GM12878 (cell line): ENCODE results near the gene SAC3D1. TPM values are rescaled to one million over a fixed set of nuclear protein-coding genes. Genes with fewer than 3 reads are reported as not detected.

Experiments used
- ATAC-seq: fragments of 200-7000 bp; cut with Tn5 transposase; 3 replicates; pipeline ENCODE4 v1.9.1; 2020; ENCODE audit warnings: mild to moderate bottlenecking, moderate library complexity
- BruUV-seq: library from RNA; stranded (reverse); fragments of 400-500 nt; replicated peaks from 2 replicates; lab custom pipeline; 2021; lab: Mats Ljungman, UMichigan
- CTCF ChIA-PET: fragments of 300-600 bp; sonication (Branson Sonifier 250); formaldehyde crosslinking; extraction: SDS; loops from one replicate; lab custom pipeline; 2021; ENCODE audit warnings: inconsistent platforms; lab: Yijun Ruan, JAX
- POLR2A ChIA-PET: fragments of 350-600 bp; formaldehyde crosslinking; extraction: SDS; loops from one replicate; lab custom pipeline; 2021; ENCODE audit warnings: inconsistent platforms; lab: Charles Lee
- RAD21 ChIA-PET: fragments of 300-600 bp; sonication (Branson Sonifier 250); formaldehyde crosslinking; loops from one replicate; lab custom pipeline; 2023; ENCODE audit warnings: antibody characterized with exemption; ENCODE audit not compliant: unreplicated experiment; lab: Charles Lee
- SMC1A ChIA-PET: fragments of 300-600 bp; sonication (Branson Sonifier 250); formaldehyde crosslinking; loops from one replicate; lab custom pipeline; 2023; ENCODE audit not compliant: unreplicated experiment, uncharacterized antibody; lab: Charles Lee
- DNase-seq: peaks from one replicate; pipeline ENCODE4 v3.0.0-alpha.2; 2011; ENCODE audit warnings: low read depth, low spot score
- FAIRE-seq: peaks from 3 replicates; lab custom pipeline; 2011; peaks lifted over from hg19 to GRCh38; lab: Jason Lieb, UNC
- H2AFZ ChIP-seq: 2 replicates; pipeline ENCODE4 v1.6.0; 2011; ENCODE audit warnings: low read depth, low read length, control low read depth; ENCODE audit not compliant: control insufficient read depth
- H3K27ac ChIP-seq: 2 replicates; pipeline ENCODE4 v1.5.1; 2011; ENCODE audit warnings: control low read depth; ENCODE audit not compliant: control insufficient read depth, insufficient read depth
- H3K27me3 ChIP-seq, 2 experiments: replicated peaks in 1 of 2; 2 replicates each; pipeline versions ENCODE4 v1.6.0 to v1.6.1; 2011; ENCODE audit warnings: low read length in 1 of 2; ENCODE audit not compliant: control insufficient read depth in 2 of 2, insufficient read depth in 2 of 2
- H3K36me3 ChIP-seq, 2 experiments: 2 replicates each; pipeline ENCODE4 v1.5.1; 2011; ENCODE audit warnings: low read length in 1 of 2; ENCODE audit not compliant: control insufficient read depth in 2 of 2, insufficient read depth in 2 of 2
- H3K4me1 ChIP-seq: 2 replicates; pipeline ENCODE4 v1.6.1; 2011; ENCODE audit warnings: mild to moderate bottlenecking, low read length, moderate library complexity, mixed read lengths; ENCODE audit not compliant: control insufficient read depth, insufficient read depth
- H3K4me2 ChIP-seq: 2 replicates; pipeline ENCODE4 v1.6.0; 2011; ENCODE audit warnings: control low read depth; ENCODE audit not compliant: control insufficient read depth, insufficient read depth
- H3K4me3 ChIP-seq: fragments of 200-600 bp; sonication (generic); 2 replicates; pipeline ENCODE4 v1.5.1; 2016
- H3K79me2 ChIP-seq: 2 replicates; pipeline ENCODE4 v1.6.0; 2011; ENCODE audit warnings: low read length; ENCODE audit not compliant: control insufficient read depth, insufficient read depth
- H3K9ac ChIP-seq: 2 replicates; pipeline ENCODE4 v1.8.0; 2011; ENCODE audit warnings: low read length, control low read depth, mixed read lengths; ENCODE audit not compliant: control insufficient read depth, insufficient read depth
- H3K9me3 ChIP-seq: replicated peaks from 3 replicates; pipeline ENCODE4 v1.5.1; 2011; ENCODE audit warnings: mild to moderate bottlenecking, low read length; ENCODE audit not compliant: control insufficient read depth, insufficient read depth
- H4K20me1 ChIP-seq: 2 replicates; pipeline ENCODE4 v1.6.0; 2011; ENCODE audit not compliant: control insufficient read depth, insufficient read depth
- CEBPZ ChIP-seq: fragments of 150-350 bp; IDR thresholded peaks from 2 replicates; pipeline ENCODE4 v1.6.1; 2016; ENCODE audit warnings: low read depth, low read length
- CTCF ChIP-seq, 3 experiments: IDR thresholded peaks in 2 of 3; conservative IDR thresholded peaks in 1 of 3; 2 replicates each; pipeline ENCODE4 v1.5.1; 2011; ENCODE audit warnings: low read depth in 3 of 3, low read length in 3 of 3, mild to moderate bottlenecking in 3 of 3, control low read depth in 2 of 3, moderate library complexity in 2 of 3, inconsistent platforms in 1 of 3, mixed read lengths in 1 of 3; ENCODE audit not compliant: control insufficient read depth in 2 of 3, insufficient read depth in 1 of 3; ENCODE audit errors: extremely low read depth in 1 of 3
- MEF2A ChIP-seq: IDR thresholded peaks from 2 replicates; pipeline ENCODE4 v1.6.1; 2011; ENCODE audit warnings: low read depth, mild to moderate bottlenecking, low read length, moderate library complexity; ENCODE audit not compliant: insufficient read depth
- MTA3 ChIP-seq: IDR thresholded peaks from 2 replicates; pipeline ENCODE4 v1.6.1; 2012; ENCODE audit warnings: low read length, inconsistent platforms, borderline replicate concordance
- POLR2AphosphoS2 ChIP-seq: IDR thresholded peaks from 2 replicates; pipeline ENCODE4 v1.6.1; 2011; ENCODE audit warnings: low read depth, mild to moderate bottlenecking, low read length, improper control_type of control experiment, moderate library complexity
- POU2F2 ChIP-seq: IDR thresholded peaks from 3 replicates; pipeline ENCODE4 v1.6.1; 2011; ENCODE audit warnings: low read depth, mild to moderate bottlenecking, low read length, borderline replicate concordance
- SKIL ChIP-seq: fragments of 450-650 bp; IDR thresholded peaks from 2 replicates; pipeline ENCODE4 v1.6.1; 2017; ENCODE audit warnings: mild to moderate bottlenecking, low read depth, inconsistent platforms; ENCODE audit not compliant: poor library complexity, severe bottlenecking
- SUZ12 ChIP-seq: fragments of 200-600 bp; sonication (generic); IDR thresholded peaks from one replicate; pipeline ENCODE4 v1.6.1; 2018; ENCODE audit warnings: antibody characterized with exemption, mild to moderate bottlenecking; ENCODE audit not compliant: unreplicated experiment
- WGBS: methylation state at CpG from one replicate; pipeline ENCODE4 v1.1.6; 2016; ENCODE audit warnings: low lambda C conversion rate; ENCODE audit not compliant: insufficient replicate concordance, insufficient coverage; ENCODE audit errors: missing lambda C conversion rate; 5-methylcytosine and 5-hydroxymethylcytosine counted together
- in situ Hi-C: fragments of 300-500 bp; cut with MboI; formaldehyde crosslinking; loops from 9 replicates; pipeline ENCODE4 v1.14.3; 2018; ENCODE audit warnings: mixed read lengths
- intact Hi-C: fragments of 100-400 bp; cut with micrococcal nuclease; formaldehyde crosslinking; loops from one replicate; pipeline ENCODE4 v1.14.2; 2022; ENCODE audit not compliant: unreplicated experiment
- polyA plus RNA-seq, 11 experiments: library from polyadenylated mRNA; depleted of rRNA in 4 of 11; unstranded in 6 of 11; stranded (reverse) in 5 of 11; fragments of >200 nt; fragmentation: Nextera tagmentation in 4 of 11; fragmentation: Illumina TruSeq in 1 of 11; extraction: Ambion mirVana in 4 of 11; extraction: Trizol in 1 of 11; gene quantifications; 1 replicate in 1 of 11; 2 replicates in 10 of 11; pipeline versions ENCODE4 v1.2.1 to v1.2.3, GENCODE V29; 2011 to 2016; ENCODE audit warnings: inconsistent platforms in 2 of 11, missing spikeins in 2 of 11, low read depth in 1 of 11
- total RNA-seq, 4 experiments: library from RNA; depleted of rRNA in 3 of 4; stranded (reverse); fragments of >200 nt in 3 of 4; fragmentation: Illumina TruSeq in 1 of 4; extraction: Trizol in 1 of 4; gene quantifications; 2 replicates each; pipeline versions ENCODE4 v1.2.1 to v1.2.3, GENCODE V29; 2013 to 2021
- TF ChIP-seq, protein P1 (sequence below): fragments of 450-650 bp; IDR thresholded peaks from 2 replicates; pipeline ENCODE4 v1.6.1; 2017; ENCODE audit warnings: low read depth, mild to moderate bottlenecking, moderate library complexity

The SAC3D1 gene
- total and polyA plus RNA-seq, 10 of the 15 experiments (the other 5 are each of a cell fraction or from before 2014, with no cell fraction given): 0.16 to 44.6 (median 12.1) TPM

DNA sequence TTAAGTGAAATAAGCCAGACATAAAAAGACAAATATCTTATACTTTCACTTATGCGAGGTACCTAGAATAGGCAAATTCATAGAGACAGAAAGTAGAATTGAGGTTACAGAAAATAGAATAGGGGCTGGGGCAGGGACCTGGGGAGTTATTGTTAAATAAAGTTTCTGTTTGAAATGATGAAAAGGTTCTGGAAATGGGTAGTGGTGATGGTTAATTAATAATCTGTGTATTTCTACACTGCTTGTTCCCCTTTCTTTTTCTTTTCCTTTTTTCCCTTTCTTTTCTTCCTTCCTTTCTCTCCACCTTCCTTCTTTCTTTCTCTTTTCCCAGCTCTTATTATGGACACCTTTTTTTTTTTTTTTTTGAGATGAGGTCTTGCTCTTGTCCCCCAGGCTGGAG, 14.5 kb downstream of the SAC3D1 start:
- in situ Hi-C loops: no loop called here
- H3K79me2 ChIP-seq: no peaks in the 10 kb centered on the region
- intact Hi-C loops: no loop called here
- H2AFZ ChIP-seq: no peak overlapping the region
- SMC1A ChIA-PET: interaction anchor here (1.4 kb wide), 1 partner anchor 14 kb away, joined by 8 read pairs; no protein-coding TSS in a partner anchor
- H3K4me2 ChIP-seq: peak overlapping the region; percentile 21; the same call in 1 of the 2 replicates
- no peak for DNase-seq
- peaks cover 48% of the 10 kb centered on the region for H3K4me1 ChIP-seq
- CTCF ChIA-PET: interaction anchor here (0.6 to 1.3 kb wide), 2 partner anchors 21 to 197 kb away, joined by 4 to 5 read pairs; no protein-coding TSS in a partner anchor
- no peak overlapping the region for H3K27ac ChIP-seq
- RAD21 ChIA-PET: no interaction called here
- FAIRE-seq: no peak
- WGBS: 0% methylated on average over 1 of the region's 1 CpG
- H4K20me1 ChIP-seq: no peaks in the 10 kb centered on the region
- H3K9ac ChIP-seq: no peak overlapping the region
- peak; percentile 73 for ATAC-seq
- no TSS peak for BruUV-seq
- no peaks in the 10 kb centered on the region for H3K9me3 ChIP-seq
- no peaks in the 10 kb centered on the region for H3K36me3 ChIP-seq
- no peak overlapping the region for H3K4me3 ChIP-seq
- POLR2A ChIA-PET: interaction anchor here (0.6 to 1.6 kb wide), 4 partner anchors 14 to 126 kb away, joined by 3 to 9 read pairs (median 4); partner anchors contain the start of gene CAPN1
- H3K27me3 ChIP-seq: no peaks in the 10 kb centered on the region
- TF ChIP-seq SUZ12: no peak
- TF ChIP-seq POU2F2: 0 out of 3 replicates have a peak, but pooled peaks have one; percentile 18
- TF ChIP-seq, protein P1, sequence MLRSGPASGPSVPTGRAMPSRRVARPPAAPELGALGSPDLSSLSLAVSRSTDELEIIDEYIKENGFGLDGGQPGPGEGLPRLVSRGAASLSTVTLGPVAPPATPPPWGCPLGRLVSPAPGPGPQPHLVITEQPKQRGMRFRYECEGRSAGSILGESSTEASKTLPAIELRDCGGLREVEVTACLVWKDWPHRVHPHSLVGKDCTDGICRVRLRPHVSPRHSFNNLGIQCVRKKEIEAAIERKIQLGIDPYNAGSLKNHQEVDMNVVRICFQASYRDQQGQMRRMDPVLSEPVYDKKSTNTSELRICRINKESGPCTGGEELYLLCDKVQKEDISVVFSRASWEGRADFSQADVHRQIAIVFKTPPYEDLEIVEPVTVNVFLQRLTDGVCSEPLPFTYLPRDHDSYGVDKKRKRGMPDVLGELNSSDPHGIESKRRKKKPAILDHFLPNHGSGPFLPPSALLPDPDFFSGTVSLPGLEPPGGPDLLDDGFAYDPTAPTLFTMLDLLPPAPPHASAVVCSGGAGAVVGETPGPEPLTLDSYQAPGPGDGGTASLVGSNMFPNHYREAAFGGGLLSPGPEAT: peak; percentile 51
- TF ChIP-seq MTA3: 0 out of 2 replicates have a peak, but pooled peaks have one; percentile 30
- no peak for TF ChIP-seq CEBPZ
- TF ChIP-seq POLR2AphosphoS2: no peak
- no peak for TF ChIP-seq CTCF (IDR thresholded peaks at IDR 0.05 in 2 of 3, conservative IDR thresholded peaks at IDR 0.05 in 1 of 3; ENCODE audit: control insufficient read depth in 2 of 3, extremely low read depth in 1 of 3, insufficient read depth in 1 of 3, low read depth in 3 of 3, low read length in 3 of 3)
- TF ChIP-seq SKIL: peak; percentile 37
- TF ChIP-seq MEF2A: 0 out of 2 replicates have a peak, but pooled peaks have one; percentile 17
